ENCODE results near the gene SLC28A3. TPM values are rescaled to one million over a fixed set of nuclear protein-coding genes. Genes with fewer than 3 reads are reported as not detected.

Gene SLC28A3
- total RNA-seq, 2 donors from 2014 or later, result 0.11 TPM; not detected in 1

- Histone ChIP-seq H3K27ac (ENCODE audit: low read depth, low read length) (no peak overlapping the region), H3K4me3 (ENCODE audit: low read length) (no peak overlapping the region), H3K9ac (ENCODE audit: extremely low read depth, low read length, poor library complexity, severe bottlenecking) (no peak overlapping the region), H3K27me3 (ENCODE audit: control insufficient read depth, insufficient read depth, low read length, poor library complexity, severe bottlenecking) (no peaks in the 10 kb centered on the region), H3K4me1 (ENCODE audit: control insufficient read depth, insufficient read depth, low read length) (peaks cover 3% of the 10 kb centered on the region), H3K9me3 (ENCODE audit: control insufficient read depth, low read length) (no peaks in the 10 kb centered on the region), H3K36me3 (ENCODE audit: control insufficient read depth, insufficient read depth, low read length) (no peaks in the 10 kb centered on the region)
- H3K27ac Mint-ChIP-seq, result no peak overlapping the region
- H3K4me1 Mint-ChIP-seq, result peaks cover 20% of the 10 kb centered on the region
- TF ChIP-seq, protein P1, sequence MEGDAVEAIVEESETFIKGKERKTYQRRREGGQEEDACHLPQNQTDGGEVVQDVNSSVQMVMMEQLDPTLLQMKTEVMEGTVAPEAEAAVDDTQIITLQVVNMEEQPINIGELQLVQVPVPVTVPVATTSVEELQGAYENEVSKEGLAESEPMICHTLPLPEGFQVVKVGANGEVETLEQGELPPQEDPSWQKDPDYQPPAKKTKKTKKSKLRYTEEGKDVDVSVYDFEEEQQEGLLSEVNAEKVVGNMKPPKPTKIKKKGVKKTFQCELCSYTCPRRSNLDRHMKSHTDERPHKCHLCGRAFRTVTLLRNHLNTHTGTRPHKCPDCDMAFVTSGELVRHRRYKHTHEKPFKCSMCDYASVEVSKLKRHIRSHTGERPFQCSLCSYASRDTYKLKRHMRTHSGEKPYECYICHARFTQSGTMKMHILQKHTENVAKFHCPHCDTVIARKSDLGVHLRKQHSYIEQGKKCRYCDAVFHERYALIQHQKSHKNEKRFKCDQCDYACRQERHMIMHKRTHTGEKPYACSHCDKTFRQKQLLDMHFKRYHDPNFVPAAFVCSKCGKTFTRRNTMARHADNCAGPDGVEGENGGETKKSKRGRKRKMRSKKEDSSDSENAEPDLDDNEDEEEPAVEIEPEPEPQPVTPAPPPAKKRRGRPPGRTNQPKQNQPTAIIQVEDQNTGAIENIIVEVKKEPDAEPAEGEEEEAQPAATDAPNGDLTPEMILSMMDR (conservative IDR thresholded peaks at IDR 0.05), result no peak
- no peaks in the 10 kb centered on the region for H3K36me3 Mint-ChIP-seq (ENCODE audit: low read depth)
- no peak overlapping the region for H3K4me3 Mint-ChIP-seq
- H3K27me3 Mint-ChIP-seq (ENCODE audit: insufficient read depth), result no peaks in the 10 kb centered on the region
- H3K9me3 Mint-ChIP-seq, result no peaks in the 10 kb centered on the region
- whole genome bisulfite sequencing, 2 experiments (ENCODE audit: insufficient coverage in 1 of 2, insufficient read length in 1 of 2), result 96% methylated on average over 8 of the region's 8 CpGs; no CpG with 5 or more reads in 1 of the 2 experiments
- no peak for DNase-seq
Observed at GRCh38 chr9:84337252-84337651, 3.3 kb downstream of the SLC28A3 start.

- H3K27me3 Mint-ChIP-seq (ENCODE audit: insufficient read depth), result no peaks in the 10 kb centered on the region
- no peak overlapping the region for H3K27ac Mint-ChIP-seq
- Histone ChIP-seq H3K9ac (ENCODE audit: extremely low read depth, low read length, poor library complexity, severe bottlenecking) (no peak overlapping the region), H3K27me3 (ENCODE audit: control insufficient read depth, insufficient read depth, low read length, poor library complexity, severe bottlenecking) (no peaks in the 10 kb centered on the region), H3K27ac (ENCODE audit: low read depth, low read length) (no peak overlapping the region), H3K4me1 (ENCODE audit: control insufficient read depth, insufficient read depth, low read length) (no peaks in the 10 kb centered on the region), H3K36me3 (ENCODE audit: control insufficient read depth, insufficient read depth, low read length) (no peaks in the 10 kb centered on the region), H3K9me3 (ENCODE audit: control insufficient read depth, low read length) (no peaks in the 10 kb centered on the region), H3K4me3 (ENCODE audit: low read length) (no peak overlapping the region)
- DNase-seq, result no peak
- H3K9me3 Mint-ChIP-seq, result peaks cover 14% of the 10 kb centered on the region
- H3K4me1 Mint-ChIP-seq, result no peaks in the 10 kb centered on the region
- no peak overlapping the region for H3K4me3 Mint-ChIP-seq
- 89 to 100% methylated on average over 1 to 5 of the region's 5 CpGs for WGBS, 2 experiments (ENCODE audit: insufficient coverage in 1 of 2, insufficient read length in 1 of 2)
- TF ChIP-seq, protein P1 (conservative IDR thresholded peaks at IDR 0.05), result no peak
- H3K36me3 Mint-ChIP-seq (ENCODE audit: low read depth), result no peaks in the 10 kb centered on the region
Observed at GRCh38 chr9:84331119-84331809, 9.3 kb downstream of the SLC28A3 start.

DNA sequence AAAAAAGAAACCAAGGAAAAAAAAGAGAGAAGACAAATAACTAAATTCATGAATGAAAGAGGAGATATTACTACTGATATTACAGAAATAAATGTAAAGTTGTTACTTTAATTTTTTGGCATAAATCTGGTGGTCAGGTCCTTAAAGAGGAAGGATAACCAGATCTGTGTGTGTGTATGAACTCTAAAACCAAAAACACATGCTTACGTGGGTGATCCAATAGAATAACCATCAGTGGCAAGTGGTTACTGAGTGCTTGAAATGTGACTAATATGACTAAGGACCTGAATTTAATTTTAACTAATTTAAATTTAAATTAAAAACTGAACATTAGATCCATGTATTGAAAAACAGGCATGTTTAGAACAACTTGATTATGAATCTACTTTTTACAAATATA lies 10.3 kb downstream of the SLC28A3 start:
- Histone ChIP-seq H3K9me3 (ENCODE audit: control insufficient read depth, low read length) (no peaks in the 10 kb centered on the region), H3K4me3 (ENCODE audit: low read length) (no peak overlapping the region), H3K27me3 (ENCODE audit: control insufficient read depth, insufficient read depth, low read length, poor library complexity, severe bottlenecking) (no peaks in the 10 kb centered on the region), H3K36me3 (ENCODE audit: control insufficient read depth, insufficient read depth, low read length) (no peaks in the 10 kb centered on the region), H3K9ac (ENCODE audit: extremely low read depth, low read length, poor library complexity, severe bottlenecking) (no peak overlapping the region), H3K4me1 (ENCODE audit: control insufficient read depth, insufficient read depth, low read length) (no peaks in the 10 kb centered on the region), H3K27ac (ENCODE audit: low read depth, low read length) (no peak overlapping the region)
- DNase-seq, result no peak
- Mint-ChIP-seq H3K4me3 (no peak overlapping the region), H3K36me3 (ENCODE audit: low read depth) (no peaks in the 10 kb centered on the region), H3K9me3 (peaks cover 14% of the 10 kb centered on the region), H3K4me1 (no peaks in the 10 kb centered on the region), H3K27ac (no peak overlapping the region), H3K27me3 (ENCODE audit: insufficient read depth) (no peaks in the 10 kb centered on the region)
- 100% methylated on average over 1 of the region's 1 CpG; no CpG with 5 or more reads in 1 of the 2 experiments for WGBS, 2 experiments (ENCODE audit: insufficient coverage in 1 of 2, insufficient read length in 1 of 2)
- TF ChIP-seq, protein P1 (conservative IDR thresholded peaks at IDR 0.05), result no peak
